Kidney capillary endothelial cell (primary cell): ENCODE results near the gene SLC25A2.
"Not testable (repeated sequence)": the region's sequence is repeated elsewhere in the genome, so short reads cannot be mapped to it uniquely, and the experiment has no call there.

ENCODE experiments used
- DNase-seq: peaks from one replicate; pipeline ENCODE4 v3.0.0-alpha.2; 2018; ENCODE audit warnings: low spot score

SLC25A2 gene

GRCh38 chr5:141303756-141304155 lies at the start of gene SLC25A2:
TSS of gene SLC25A2 (minus strand) at chr5:141304049. CDS start at chr5:141303865, 184 bp downstream.
- no peak for DNase-seq

GRCh38 chr5:141351591-141351990 lies 47.7 kb upstream of the SLC25A2 start:
- DNase-seq, result no peak

GRCh38 chr5:141349917-141350619 lies 46.2 kb upstream of the SLC25A2 start, which contains the start of gene PCDHGB1:
TSS of gene PCDHGB1 (plus strand) at chr5:141350099. CDS start at chr5:141350261, 162 bp downstream.
- no peak for DNase-seq

- not testable (repeated sequence) for DNase-seq
These were observed 42.2 kb upstream of the SLC25A2 start for GRCh38 chr5:141346017-141346416.

- DNase-seq, result no peak
These were observed 41.5 kb upstream of the SLC25A2 start for GRCh38 chr5:141345327-141345726.

GRCh38 chr5:141343953-141344463 lies 40.2 kb upstream of the SLC25A2 start:
- DNase-seq, result no peak

GRCh38 chr5:141343242-141343952 lies 39.5 kb upstream of the SLC25A2 start, which contains the start of gene PCDHGA3:
TSS of gene PCDHGA3 (plus strand) at chr5:141343829. CDS start at chr5:141344034, 205 bp downstream.
- peak; percentile 36 for DNase-seq

- DNase-seq, result no peak
These were observed 38.9 kb upstream of the SLC25A2 start for GRCh38 chr5:141342773-141343172.

- not testable (repeated sequence) for DNase-seq
These were observed 37.0 kb upstream of the SLC25A2 start for GRCh38 chr5:141340781-141341354.

GRCh38 chr5:141338538-141339306 lies 34.9 kb upstream of the SLC25A2 start, which contains the start of gene PCDHGA2:
TSS of gene PCDHGA2 (plus strand) at chr5:141338760.
- no peak for DNase-seq

- DNase-seq, result not testable (repeated sequence)
These were observed 28.7 kb upstream of the SLC25A2 start for GRCh38 chr5:141332571-141332970.

GRCh38 chr5:141330299-141331080 lies 26.6 kb upstream of the SLC25A2 start, which contains the start of gene PCDHGA1:
TSS of gene PCDHGA1 (plus strand) at chr5:141330514.
- no peak for DNase-seq

- no peak for DNase-seq
These were observed 24.4 kb upstream of the SLC25A2 start for GRCh38 chr5:141328231-141328630.

- peak; percentile 44 for DNase-seq
These were observed 22.4 kb upstream of the SLC25A2 start for GRCh38 chr5:141326088-141326854.

GRCh38 chr5:141322261-141322660 lies 18.4 kb upstream of the SLC25A2 start:
- no peak for DNase-seq

GRCh38 chr5:141320225-141321169 lies 16.6 kb upstream of the SLC25A2 start, which contains the start of gene TAF7:
TSS of gene TAF7 (minus strand) at chr5:141320784. CDS start at chr5:141320044, 740 bp downstream.
- peak; percentile 91 for DNase-seq

- DNase-seq, result no peak
These were observed 15.8 kb upstream of the SLC25A2 start for GRCh38 chr5:141319699-141320098.

- DNase-seq, result no peak
These were observed 15.4 kb upstream of the SLC25A2 start for GRCh38 chr5:141319202-141319601.

- DNase-seq, result not testable (repeated sequence)
These were observed 13.1 kb upstream of the SLC25A2 start for GRCh38 chr5:141316963-141317362.
